SK-N-SH treated with all-trans-retinoic acid at 6 μM for 48 hours (cell line): ENCODE results near the gene LRFN2.

Experiments
- ATAC-seq: fragments of 200-7000 bp; cut with Tn5 transposase; 3 replicates; pipeline ENCODE4 v1.9.1; 2020; ENCODE audit warnings: mild to moderate bottlenecking, moderate library complexity
- ARNTL ChIP-seq: fragments of 450-650 bp; formaldehyde crosslinking; IDR thresholded peaks from 2 replicates; pipeline ENCODE4 v1.5.0; 2020; ENCODE audit warnings: low read depth, mild to moderate bottlenecking, moderate library complexity, borderline replicate concordance
- BACH2 ChIP-seq: fragments of 250-450 bp; sonication (Bioruptor Pico); IDR thresholded peaks from 2 replicates; pipeline ENCODE4 v1.9.0; 2021; ENCODE audit warnings: mild to moderate bottlenecking, borderline replicate concordance
- CSDC2 ChIP-seq: fragments of 250-450 bp; sonication (Bioruptor Pico); IDR thresholded peaks from 2 replicates; pipeline ENCODE4 v1.5.0; 2020; ENCODE audit warnings: mild to moderate bottlenecking, moderate library complexity
- GLIS3 ChIP-seq: fragments of 250-450 bp; sonication (Bioruptor Pico); IDR thresholded peaks from 2 replicates; pipeline ENCODE4 v1.5.0; 2020; ENCODE audit warnings: mild to moderate bottlenecking, moderate library complexity
- ISL1 ChIP-seq: fragments of 250-450 bp; sonication (Bioruptor Pico); IDR thresholded peaks from 2 replicates; pipeline ENCODE4 v2.1.2; 2022; ENCODE audit warnings: mild to moderate bottlenecking, moderate library complexity
- OSR1 ChIP-seq: fragments of 250-450 bp; sonication (Bioruptor Pico); IDR thresholded peaks from 2 replicates; pipeline ENCODE4 v1.8.0; 2022; ENCODE audit warnings: moderate library complexity, mild to moderate bottlenecking, inconsistent platforms
- PPARA ChIP-seq: fragments of 250-450 bp; sonication (Bioruptor Pico); IDR thresholded peaks from 2 replicates; pipeline ENCODE4 v1.5.0; 2020; ENCODE audit warnings: mild to moderate bottlenecking, borderline replicate concordance
- RARB ChIP-seq: fragments of 250-450 bp; sonication (Bioruptor Pico); IDR thresholded peaks from 2 replicates; pipeline ENCODE4 v1.8.0; 2021; ENCODE audit warnings: mild to moderate bottlenecking, moderate library complexity
- SNAI2 ChIP-seq: fragments of 250-450 bp; sonication (Bioruptor Pico); IDR thresholded peaks from 2 replicates; pipeline ENCODE4 v1.5.0; 2020; ENCODE audit warnings: mild to moderate bottlenecking, moderate library complexity
- TCF4 ChIP-seq: fragments of 250-450 bp; sonication (Bioruptor Pico); IDR thresholded peaks from 2 replicates; pipeline ENCODE4 v1.8.0; 2021; ENCODE audit warnings: mild to moderate bottlenecking, moderate library complexity, borderline replicate concordance
- TOX ChIP-seq: fragments of 250-450 bp; sonication (Bioruptor Pico); IDR thresholded peaks from 2 replicates; pipeline ENCODE4 v1.8.0; 2021; ENCODE audit warnings: mild to moderate bottlenecking, moderate library complexity, borderline replicate concordance
- ZC3H10 ChIP-seq: fragments of 250-450 bp; sonication (Bioruptor Pico); IDR thresholded peaks from 2 replicates; pipeline ENCODE4 v1.5.1; 2021; ENCODE audit warnings: mild to moderate bottlenecking, moderate library complexity
- ZFP3 ChIP-seq: fragments of 250-450 bp; sonication (Bioruptor Pico); IDR thresholded peaks from 2 replicates; pipeline ENCODE4 v1.5.0; 2020; ENCODE audit warnings: mild to moderate bottlenecking, moderate library complexity
- ZFP30 ChIP-seq: fragments of 450-650 bp; formaldehyde crosslinking; IDR thresholded peaks from 2 replicates; pipeline ENCODE4 v1.5.0; 2022; ENCODE audit warnings: mild to moderate bottlenecking, moderate library complexity
- ZNF565 ChIP-seq: fragments of 450-650 bp; formaldehyde crosslinking; conservative IDR thresholded peaks from 2 replicates; pipeline ENCODE4 v1.5.0; 2020; ENCODE audit warnings: low read depth, mild to moderate bottlenecking, moderate library complexity
- ZNF70 ChIP-seq: fragments of 450-650 bp; formaldehyde crosslinking; IDR thresholded peaks from 2 replicates; pipeline ENCODE4 v1.5.0; 2020; ENCODE audit warnings: mild to moderate bottlenecking, moderate library complexity
- ZNF8 ChIP-seq: fragments of 450-650 bp; formaldehyde crosslinking; IDR thresholded peaks from 2 replicates; pipeline ENCODE4 v1.5.0; 2020; ENCODE audit warnings: mild to moderate bottlenecking, moderate library complexity
- TF ChIP-seq, protein P1 (sequence below): fragments of 250-450 bp; sonication (Bioruptor Pico); IDR thresholded peaks from 2 replicates; pipeline ENCODE4 v1.8.0; 2020; ENCODE audit warnings: mild to moderate bottlenecking, moderate library complexity, borderline replicate concordance
- TF ChIP-seq, protein P2 (sequence below): fragments of 250-450 bp; sonication (Bioruptor Pico); IDR thresholded peaks from 2 replicates; pipeline ENCODE4 v1.5.0; 2020; ENCODE audit warnings: mild to moderate bottlenecking, moderate library complexity
- TF ChIP-seq, protein P3 (sequence below): fragments of 250-450 bp; sonication (Bioruptor Pico); IDR thresholded peaks from 2 replicates; pipeline ENCODE4 v1.5.1; 2021; ENCODE audit warnings: mild to moderate bottlenecking, moderate library complexity
- TF ChIP-seq, protein P4 (sequence below): fragments of 250-450 bp; sonication (Bioruptor Pico); IDR thresholded peaks from 2 replicates; pipeline ENCODE4 v1.8.0; 2021; ENCODE audit warnings: low read depth, mild to moderate bottlenecking, moderate library complexity, borderline replicate concordance
- TF ChIP-seq, protein P5 (sequence below): fragments of 250-450 bp; sonication (Bioruptor Pico); IDR thresholded peaks from 2 replicates; pipeline ENCODE4 v1.5.1; 2020; ENCODE audit warnings: low read depth, mild to moderate bottlenecking, moderate library complexity

LRFN2 gene

DNA sequence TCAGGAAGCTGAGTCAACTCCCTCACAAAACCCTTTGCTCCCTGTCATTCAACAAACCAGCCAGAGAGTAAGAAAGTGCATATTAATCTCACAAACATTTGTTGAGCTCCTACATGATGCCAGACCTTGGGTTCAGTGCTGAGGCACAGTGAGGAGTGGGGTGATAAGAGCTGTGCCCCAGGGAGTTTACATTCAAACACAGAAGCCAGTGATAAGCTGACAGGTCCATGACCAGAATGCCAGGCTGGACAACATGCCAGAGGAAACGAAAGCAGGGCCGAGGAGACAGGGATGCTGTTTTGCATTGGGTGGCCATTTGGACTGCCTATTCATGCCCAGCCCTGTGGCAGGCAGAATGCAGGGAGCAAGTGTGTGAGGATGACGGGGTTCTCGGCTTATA lies 76.7 kb downstream of the LRFN2 start:
- no peak; the same call in 2 of the 3 replicates for ATAC-seq
- TF ChIP-seq TOX (no peak), CSDC2 (no peak), ZC3H10 (CRISPR knock-in tag) (no peak), TCF4 (CRISPR knock-in tag) (no peak), ISL1 (CRISPR knock-in tag) (no peak), ZNF70 (no peak), PPARA (no peak), ZNF8 (CRISPR knock-in tag) (no peak), BACH2 (CRISPR knock-in tag) (no peak), ZFP3 (CRISPR knock-in tag) (no peak), ZFP30 (CRISPR knock-in tag) (no peak), ARNTL (no peak), ZNF565 (CRISPR knock-in tag) (no peak), OSR1 (CRISPR knock-in tag) (no peak)
- TF ChIP-seq, protein P1, sequence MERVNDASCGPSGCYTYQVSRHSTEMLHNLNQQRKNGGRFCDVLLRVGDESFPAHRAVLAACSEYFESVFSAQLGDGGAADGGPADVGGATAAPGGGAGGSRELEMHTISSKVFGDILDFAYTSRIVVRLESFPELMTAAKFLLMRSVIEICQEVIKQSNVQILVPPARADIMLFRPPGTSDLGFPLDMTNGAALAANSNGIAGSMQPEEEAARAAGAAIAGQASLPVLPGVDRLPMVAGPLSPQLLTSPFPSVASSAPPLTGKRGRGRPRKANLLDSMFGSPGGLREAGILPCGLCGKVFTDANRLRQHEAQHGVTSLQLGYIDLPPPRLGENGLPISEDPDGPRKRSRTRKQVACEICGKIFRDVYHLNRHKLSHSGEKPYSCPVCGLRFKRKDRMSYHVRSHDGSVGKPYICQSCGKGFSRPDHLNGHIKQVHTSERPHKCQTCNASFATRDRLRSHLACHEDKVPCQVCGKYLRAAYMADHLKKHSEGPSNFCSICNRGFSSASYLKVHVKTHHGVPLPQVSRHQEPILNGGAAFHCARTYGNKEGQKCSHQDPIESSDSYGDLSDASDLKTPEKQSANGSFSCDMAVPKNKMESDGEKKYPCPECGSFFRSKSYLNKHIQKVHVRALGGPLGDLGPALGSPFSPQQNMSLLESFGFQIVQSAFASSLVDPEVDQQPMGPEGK, result no peak
- TF ChIP-seq, protein P2, sequence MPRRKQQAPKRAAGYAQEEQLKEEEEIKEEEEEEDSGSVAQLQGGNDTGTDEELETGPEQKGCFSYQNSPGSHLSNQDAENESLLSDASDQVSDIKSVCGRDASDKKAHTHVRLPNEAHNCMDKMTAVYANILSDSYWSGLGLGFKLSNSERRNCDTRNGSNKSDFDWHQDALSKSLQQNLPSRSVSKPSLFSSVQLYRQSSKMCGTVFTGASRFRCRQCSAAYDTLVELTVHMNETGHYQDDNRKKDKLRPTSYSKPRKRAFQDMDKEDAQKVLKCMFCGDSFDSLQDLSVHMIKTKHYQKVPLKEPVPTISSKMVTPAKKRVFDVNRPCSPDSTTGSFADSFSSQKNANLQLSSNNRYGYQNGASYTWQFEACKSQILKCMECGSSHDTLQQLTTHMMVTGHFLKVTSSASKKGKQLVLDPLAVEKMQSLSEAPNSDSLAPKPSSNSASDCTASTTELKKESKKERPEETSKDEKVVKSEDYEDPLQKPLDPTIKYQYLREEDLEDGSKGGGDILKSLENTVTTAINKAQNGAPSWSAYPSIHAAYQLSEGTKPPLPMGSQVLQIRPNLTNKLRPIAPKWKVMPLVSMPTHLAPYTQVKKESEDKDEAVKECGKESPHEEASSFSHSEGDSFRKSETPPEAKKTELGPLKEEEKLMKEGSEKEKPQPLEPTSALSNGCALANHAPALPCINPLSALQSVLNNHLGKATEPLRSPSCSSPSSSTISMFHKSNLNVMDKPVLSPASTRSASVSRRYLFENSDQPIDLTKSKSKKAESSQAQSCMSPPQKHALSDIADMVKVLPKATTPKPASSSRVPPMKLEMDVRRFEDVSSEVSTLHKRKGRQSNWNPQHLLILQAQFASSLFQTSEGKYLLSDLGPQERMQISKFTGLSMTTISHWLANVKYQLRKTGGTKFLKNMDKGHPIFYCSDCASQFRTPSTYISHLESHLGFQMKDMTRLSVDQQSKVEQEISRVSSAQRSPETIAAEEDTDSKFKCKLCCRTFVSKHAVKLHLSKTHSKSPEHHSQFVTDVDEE (CRISPR knock-in tag), result no peak
- TF ChIP-seq, protein P3, sequence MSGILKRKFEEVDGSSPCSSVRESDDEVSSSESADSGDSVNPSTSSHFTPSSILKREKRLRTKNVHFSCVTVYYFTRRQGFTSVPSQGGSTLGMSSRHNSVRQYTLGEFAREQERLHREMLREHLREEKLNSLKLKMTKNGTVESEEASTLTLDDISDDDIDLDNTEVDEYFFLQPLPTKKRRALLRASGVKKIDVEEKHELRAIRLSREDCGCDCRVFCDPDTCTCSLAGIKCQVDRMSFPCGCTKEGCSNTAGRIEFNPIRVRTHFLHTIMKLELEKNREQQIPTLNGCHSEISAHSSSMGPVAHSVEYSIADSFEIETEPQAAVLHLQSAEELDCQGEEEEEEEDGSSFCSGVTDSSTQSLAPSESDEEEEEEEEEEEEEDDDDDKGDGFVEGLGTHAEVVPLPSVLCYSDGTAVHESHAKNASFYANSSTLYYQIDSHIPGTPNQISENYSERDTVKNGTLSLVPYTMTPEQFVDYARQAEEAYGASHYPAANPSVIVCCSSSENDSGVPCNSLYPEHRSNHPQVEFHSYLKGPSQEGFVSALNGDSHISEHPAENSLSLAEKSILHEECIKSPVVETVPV (CRISPR knock-in tag), result no peak
- TF ChIP-seq, protein P4, sequence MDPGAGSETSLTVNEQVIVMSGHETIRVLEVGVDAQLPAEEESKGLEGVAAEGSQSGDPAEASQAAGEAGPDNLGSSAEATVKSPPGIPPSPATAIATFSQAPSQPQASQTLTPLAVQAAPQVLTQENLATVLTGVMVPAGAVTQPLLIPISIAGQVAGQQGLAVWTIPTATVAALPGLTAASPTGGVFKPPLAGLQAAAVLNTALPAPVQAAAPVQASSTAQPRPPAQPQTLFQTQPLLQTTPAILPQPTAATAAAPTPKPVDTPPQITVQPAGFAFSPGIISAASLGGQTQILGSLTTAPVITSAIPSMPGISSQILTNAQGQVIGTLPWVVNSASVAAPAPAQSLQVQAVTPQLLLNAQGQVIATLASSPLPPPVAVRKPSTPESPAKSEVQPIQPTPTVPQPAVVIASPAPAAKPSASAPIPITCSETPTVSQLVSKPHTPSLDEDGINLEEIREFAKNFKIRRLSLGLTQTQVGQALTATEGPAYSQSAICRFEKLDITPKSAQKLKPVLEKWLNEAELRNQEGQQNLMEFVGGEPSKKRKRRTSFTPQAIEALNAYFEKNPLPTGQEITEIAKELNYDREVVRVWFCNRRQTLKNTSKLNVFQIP (CRISPR knock-in tag), result no peak

DNA sequence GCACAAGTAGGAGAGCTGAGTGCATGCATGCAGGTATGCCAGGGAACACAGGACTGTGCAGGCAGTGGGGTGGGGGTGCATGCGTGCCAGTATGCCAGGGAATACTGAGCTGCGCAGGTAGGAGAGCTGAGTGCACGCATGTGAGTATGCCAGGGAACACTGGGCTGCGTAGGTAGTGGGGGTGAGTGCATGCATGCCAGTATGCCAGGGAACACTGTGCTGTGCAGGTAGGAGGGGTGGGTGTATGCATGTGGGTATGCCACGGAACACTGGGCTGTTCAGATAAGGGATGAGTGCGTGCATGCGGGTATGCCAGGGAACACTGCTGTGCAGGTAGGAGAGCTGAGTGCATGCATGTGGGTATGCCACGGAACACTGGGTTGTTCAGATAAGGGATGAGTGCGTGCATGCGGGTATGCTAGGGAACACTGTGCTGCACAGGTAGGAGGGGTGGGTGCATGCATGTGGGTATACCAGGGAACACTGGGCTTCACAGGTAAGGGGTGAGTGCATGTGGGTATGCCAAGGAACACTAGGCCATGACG lies 77.4 kb downstream of the LRFN2 start:
- TF ChIP-seq BACH2 (CRISPR knock-in tag) (no peak), GLIS3 (CRISPR knock-in tag) (no peak), ZC3H10 (CRISPR knock-in tag) (no peak), OSR1 (CRISPR knock-in tag) (no peak), ZFP30 (CRISPR knock-in tag) (no peak), PPARA (no peak), ZNF565 (CRISPR knock-in tag) (no peak), TCF4 (CRISPR knock-in tag) (no peak), ZFP3 (CRISPR knock-in tag) (no peak), ISL1 (CRISPR knock-in tag) (no peak), RARB (CRISPR knock-in tag) (no peak), ZNF8 (CRISPR knock-in tag) (no peak)
- TF ChIP-seq, protein P5, sequence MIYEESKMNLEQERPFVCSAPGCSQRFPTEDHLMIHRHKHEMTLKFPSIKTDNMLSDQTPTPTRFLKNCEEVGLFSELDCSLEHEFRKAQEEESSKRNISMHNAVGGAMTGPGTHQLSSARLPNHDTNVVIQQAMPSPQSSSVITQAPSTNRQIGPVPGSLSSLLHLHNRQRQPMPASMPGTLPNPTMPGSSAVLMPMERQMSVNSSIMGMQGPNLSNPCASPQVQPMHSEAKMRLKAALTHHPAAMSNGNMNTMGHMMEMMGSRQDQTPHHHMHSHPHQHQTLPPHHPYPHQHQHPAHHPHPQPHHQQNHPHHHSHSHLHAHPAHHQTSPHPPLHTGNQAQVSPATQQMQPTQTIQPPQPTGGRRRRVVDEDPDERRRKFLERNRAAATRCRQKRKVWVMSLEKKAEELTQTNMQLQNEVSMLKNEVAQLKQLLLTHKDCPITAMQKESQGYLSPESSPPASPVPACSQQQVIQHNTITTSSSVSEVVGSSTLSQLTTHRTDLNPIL, result no peak
- no peak for ATAC-seq

DNA sequence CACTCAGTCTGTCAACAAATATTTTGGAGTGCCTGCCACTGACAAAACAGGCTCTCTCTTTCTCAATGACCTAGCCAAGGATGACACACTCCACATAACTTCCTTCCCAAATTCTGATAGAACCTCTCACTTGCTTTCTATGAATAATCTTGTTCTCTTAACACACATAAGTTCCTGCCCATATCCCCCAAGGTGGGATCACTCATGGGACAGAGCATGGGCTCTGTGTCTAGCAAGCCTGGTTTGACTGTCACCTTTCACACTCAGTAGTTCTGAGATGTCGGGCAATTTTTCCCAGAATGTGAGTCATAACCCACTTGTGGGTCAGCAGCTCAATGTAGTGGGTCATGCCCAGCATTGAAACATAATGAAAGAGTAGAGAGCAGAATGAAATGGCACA lies 78.1 kb downstream of the LRFN2 start:
- ATAC-seq, result no peak
- TF ChIP-seq BACH2 (CRISPR knock-in tag), result no peak
- TF ChIP-seq, protein P4 (CRISPR knock-in tag), result no peak
- TF ChIP-seq ZNF8 (CRISPR knock-in tag), result no peak
- TF ChIP-seq, protein P3 (CRISPR knock-in tag), result no peak
- TF ChIP-seq, protein P2 (CRISPR knock-in tag), result no peak
- TF ChIP-seq SNAI2 (CRISPR knock-in tag), result no peak
- TF ChIP-seq TOX, result no peak
- no peak for TF ChIP-seq GLIS3 (CRISPR knock-in tag)
- no peak for TF ChIP-seq ISL1 (CRISPR knock-in tag)
